ENCODE results near the gene BMPER. TPM values are rescaled to one million over a fixed set of nuclear protein-coding genes. Genes with fewer than 3 reads are reported as not detected.

The BMPER gene
- total RNA-seq, 2 experiments from 2014 or later, result not detected

DNA sequence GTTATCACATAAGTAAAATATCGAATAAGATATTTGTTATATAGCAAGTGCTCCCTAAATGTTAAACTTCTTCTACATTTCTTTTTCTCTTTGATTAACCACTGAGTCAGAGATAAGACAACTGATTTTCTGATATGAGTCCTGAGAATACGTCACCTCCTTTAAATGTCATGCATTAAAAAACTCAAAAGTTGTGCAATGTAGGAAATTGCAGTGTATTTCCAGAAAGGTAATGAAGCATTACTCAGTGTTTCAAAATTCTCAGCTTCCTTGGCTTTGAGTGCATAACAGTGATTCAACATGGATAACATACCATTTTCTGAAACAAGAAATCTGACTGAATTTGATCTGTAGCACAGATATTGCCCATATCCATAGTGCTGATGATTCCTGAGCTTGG, 155.8 kb downstream of the BMPER start:
- Histone ChIP-seq H3K27ac (ENCODE audit: low read depth in 1 of 2, low read length in 2 of 2) (no peak overlapping the region), H3K9me3 (ENCODE audit: control insufficient read depth in 1 of 2, insufficient read depth in 1 of 2, low read length in 2 of 2) (no peaks in the 10 kb centered on the region), H3K27me3 (ENCODE audit: control insufficient read depth in 1 of 2, insufficient read depth in 2 of 2, low read length in 2 of 2) (no peaks in the 10 kb centered on the region), H3K4me1 (ENCODE audit: insufficient read depth, low read length) (no peaks in the 10 kb centered on the region), H3K4me3 (ENCODE audit: low read length) (no peak overlapping the region), H3K36me3 (ENCODE audit: insufficient read depth, low read length) (no peaks in the 10 kb centered on the region)
- Mint-ChIP-seq H3K27me3 (no peaks in the 10 kb centered on the region), H3K4me1 (ENCODE audit: low read depth) (no peaks in the 10 kb centered on the region), H3K27ac (no peak overlapping the region), H3K4me3 (no peak overlapping the region), H3K9me3 (no peaks in the 10 kb centered on the region), H3K36me3 (ENCODE audit: low read depth) (no peaks in the 10 kb centered on the region)
- DNase-seq (no peak), ATAC-seq (ENCODE audit: poor library complexity) (no peak)
- intact Hi-C loops (cut with DNase I, micrococcal nuclease), result no loop called here
- TF ChIP-seq, protein P1, sequence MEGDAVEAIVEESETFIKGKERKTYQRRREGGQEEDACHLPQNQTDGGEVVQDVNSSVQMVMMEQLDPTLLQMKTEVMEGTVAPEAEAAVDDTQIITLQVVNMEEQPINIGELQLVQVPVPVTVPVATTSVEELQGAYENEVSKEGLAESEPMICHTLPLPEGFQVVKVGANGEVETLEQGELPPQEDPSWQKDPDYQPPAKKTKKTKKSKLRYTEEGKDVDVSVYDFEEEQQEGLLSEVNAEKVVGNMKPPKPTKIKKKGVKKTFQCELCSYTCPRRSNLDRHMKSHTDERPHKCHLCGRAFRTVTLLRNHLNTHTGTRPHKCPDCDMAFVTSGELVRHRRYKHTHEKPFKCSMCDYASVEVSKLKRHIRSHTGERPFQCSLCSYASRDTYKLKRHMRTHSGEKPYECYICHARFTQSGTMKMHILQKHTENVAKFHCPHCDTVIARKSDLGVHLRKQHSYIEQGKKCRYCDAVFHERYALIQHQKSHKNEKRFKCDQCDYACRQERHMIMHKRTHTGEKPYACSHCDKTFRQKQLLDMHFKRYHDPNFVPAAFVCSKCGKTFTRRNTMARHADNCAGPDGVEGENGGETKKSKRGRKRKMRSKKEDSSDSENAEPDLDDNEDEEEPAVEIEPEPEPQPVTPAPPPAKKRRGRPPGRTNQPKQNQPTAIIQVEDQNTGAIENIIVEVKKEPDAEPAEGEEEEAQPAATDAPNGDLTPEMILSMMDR (IDR thresholded peaks at IDR 0.05), result no peak
- POLR2A ChIA-PET, result no interaction called here
- CTCF ChIA-PET, result no interaction called here

DNA sequence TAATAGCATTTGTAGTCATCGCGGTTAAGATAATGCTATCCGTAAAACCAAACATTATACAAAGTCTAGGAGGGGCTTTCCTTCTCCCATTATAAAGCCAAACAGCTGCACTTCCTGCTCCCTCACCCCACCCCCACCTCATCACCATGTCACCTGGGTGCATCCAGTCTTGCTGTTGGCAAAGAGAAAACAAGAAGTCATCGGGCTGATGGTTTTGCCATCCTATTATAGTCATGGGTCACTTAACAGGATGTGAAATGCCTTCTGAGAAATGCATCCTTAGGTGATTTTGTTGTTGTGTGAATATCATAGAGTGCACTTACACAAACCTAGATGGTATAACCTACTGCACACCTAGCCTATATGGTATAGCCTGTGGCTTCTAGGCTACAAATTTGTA, 157.0 kb downstream of the BMPER start:
- Mint-ChIP-seq H3K4me1 (ENCODE audit: low read depth) (no peaks in the 10 kb centered on the region), H3K27ac (no peak overlapping the region), H3K27me3 (no peaks in the 10 kb centered on the region), H3K4me3 (no peak overlapping the region), H3K36me3 (ENCODE audit: low read depth) (no peaks in the 10 kb centered on the region), H3K9me3 (no peaks in the 10 kb centered on the region)
- TF ChIP-seq, protein P1 (IDR thresholded peaks at IDR 0.05), result no peak
- no peaks in the 10 kb centered on the region for H3K4me1 ChIP-seq (ENCODE audit: insufficient read depth, low read length)
- CTCF ChIA-PET, result no interaction called here
- H3K36me3 ChIP-seq (ENCODE audit: insufficient read depth, low read length), result no peaks in the 10 kb centered on the region
- ATAC-seq (ENCODE audit: poor library complexity) (no peak), DNase-seq (no peak)
- H3K27ac ChIP-seq (ENCODE audit: low read depth in 1 of 2, low read length in 2 of 2), result no peak overlapping the region
- POLR2A ChIA-PET, result no interaction called here
- H3K4me3 ChIP-seq (ENCODE audit: low read length), result no peak overlapping the region
- intact Hi-C loops (cut with DNase I, micrococcal nuclease), result no loop called here
- no peaks in the 10 kb centered on the region for H3K27me3 ChIP-seq (ENCODE audit: control insufficient read depth in 1 of 2, insufficient read depth in 2 of 2, low read length in 2 of 2)
- no peaks in the 10 kb centered on the region for H3K9me3 ChIP-seq (ENCODE audit: control insufficient read depth in 1 of 2, insufficient read depth in 1 of 2, low read length in 2 of 2)

GRCh38 chr7:34062826-34063225, 157.5 kb downstream of the BMPER start:
- Mint-ChIP-seq H3K36me3 (ENCODE audit: low read depth) (no peaks in the 10 kb centered on the region), H3K4me3 (no peak overlapping the region), H3K4me1 (ENCODE audit: low read depth) (no peaks in the 10 kb centered on the region), H3K27me3 (no peaks in the 10 kb centered on the region), H3K9me3 (no peaks in the 10 kb centered on the region), H3K27ac (no peak overlapping the region)
- Histone ChIP-seq H3K4me1 (ENCODE audit: insufficient read depth, low read length) (no peaks in the 10 kb centered on the region), H3K36me3 (ENCODE audit: insufficient read depth, low read length) (no peaks in the 10 kb centered on the region), H3K9me3 (ENCODE audit: control insufficient read depth in 1 of 2, insufficient read depth in 1 of 2, low read length in 2 of 2) (no peaks in the 10 kb centered on the region), H3K27me3 (ENCODE audit: control insufficient read depth in 1 of 2, insufficient read depth in 2 of 2, low read length in 2 of 2) (no peaks in the 10 kb centered on the region), H3K4me3 (ENCODE audit: low read length) (no peak overlapping the region), H3K27ac (ENCODE audit: low read depth in 1 of 2, low read length in 2 of 2) (no peak overlapping the region)
- POLR2A ChIA-PET, result no interaction called here
- CTCF ChIA-PET, result no interaction called here
- intact Hi-C loops (cut with DNase I, micrococcal nuclease), result no loop called here
- no peak for ATAC-seq (ENCODE audit: poor library complexity)
- DNase-seq, result no peak
- TF ChIP-seq, protein P1 (IDR thresholded peaks at IDR 0.05), result no peak
